C1 segment of cervical spinal cord (tissue), 14 donors: Measurements from ENCODE around the gene NES.

Source experiments
- DNase-seq, 14 donors: peaks; one replicate each; lab custom pipeline; 2025; lab: John Stamatoyannopoulos, UW

The NES gene

GRCh38 chr1:156664767-156665411 is 12.3 kb downstream of the NES start:
- peak in 3 of 14 donors; percentile 18 to 46 (median 36) for DNase-seq

GRCh38 chr1:156664046-156664766 is 13.0 kb downstream of the NES start:
- peak in 1 of 14 donors; percentile 46 for DNase-seq

GRCh38 chr1:156663178-156663577 is 14.0 kb downstream of the NES start:
- DNase-seq: peak in 4 of 14 donors; percentile 22 to 73 (median 34)

GRCh38 chr1:156662800-156663055 is 14.5 kb downstream of the NES start:
- no peak for DNase-seq

- DNase-seq: peak in 12 of 14 donors; percentile 18 to 82 (median 68)
Observed at GRCh38 chr1:156662005-156662799, 15.0 kb downstream of the NES start.

- no peak for DNase-seq
Observed at GRCh38 chr1:156660752-156661112, 16.5 kb downstream of the NES start.

GRCh38 chr1:156659988-156660751 is 17.0 kb downstream of the NES start:
- peak; percentile 32 to 98 (median 86) for DNase-seq

- DNase-seq: no peak
Observed at GRCh38 chr1:156659661-156659987, 17.6 kb downstream of the NES start.

GRCh38 chr1:156658945-156659574 is 18.1 kb downstream of the NES start:
- no peak for DNase-seq

GRCh38 chr1:156658496-156658895 is 18.7 kb downstream of the NES start:
- peak in 1 of 14 donors; percentile 55 for DNase-seq

GRCh38 chr1:156657741-156658319 is 19.4 kb downstream of the NES start:
- no peak for DNase-seq

GRCh38 chr1:156656806-156657740 is 20.1 kb downstream of the NES start:
- DNase-seq: peak; percentile 23 to 78 (median 56)

- DNase-seq: no peak
Observed at GRCh38 chr1:156655904-156656516, 21.2 kb downstream of the NES start.

- DNase-seq: peak in 1 of 14 donors; percentile 26
Observed at GRCh38 chr1:156655151-156655903, 21.9 kb downstream of the NES start.

GRCh38 chr1:156654700-156655099 is 22.5 kb downstream of the NES start:
- peak in 1 of 14 donors; percentile 47 for DNase-seq

GRCh38 chr1:156652992-156653355 is 24.2 kb downstream of the NES start:
- DNase-seq: no peak

GRCh38 chr1:156652131-156652991 is 24.8 kb downstream of the NES start:
- no peak for DNase-seq

- DNase-seq: no peak
Observed at GRCh38 chr1:156648951-156649350, 28.3 kb downstream of the NES start.
